HepG2 (cell line): Measurements from ENCODE around the gene KCNIP3. TPM values are rescaled to one million over a fixed set of nuclear protein-coding genes. Genes with fewer than 3 reads are reported as not detected.

ENCODE experiments used
- AGO1 ChIP-seq: fragments of 200-400 bp; formaldehyde crosslinking; IDR thresholded peaks from 2 replicates; pipeline ENCODE4 v1.6.1; 2017; ENCODE audit warnings: mild to moderate bottlenecking, low read depth, low read length, moderate library complexity; ENCODE audit not compliant: poor library complexity, severe bottlenecking
- ARNT2 ChIP-seq: sonication (generic); formaldehyde crosslinking; IDR thresholded peaks from 2 replicates; pipeline ENCODE4 v1.8.0; 2022; ENCODE audit warnings: mild to moderate bottlenecking, low read depth, missing genetic modification reagents, moderate library complexity
- CSRNP2 ChIP-seq: sonication (generic); formaldehyde crosslinking; conservative IDR thresholded peaks from 2 replicates; pipeline ENCODE4 v1.8.0; 2022; ENCODE audit warnings: low read depth, missing genetic modification reagents
- SAP130 ChIP-seq: IDR thresholded peaks from 2 replicates; pipeline ENCODE4 v1.6.1; 2016; ENCODE audit warnings: low read depth
- SMAD1 ChIP-seq: sonication (generic); formaldehyde crosslinking; IDR thresholded peaks from 2 replicates; pipeline ENCODE4 v1.4.0; 2020; ENCODE audit warnings: missing genetic modification reagents, low read depth, mild to moderate bottlenecking, borderline replicate concordance
- SP5 ChIP-seq: IDR thresholded peaks from 2 replicates; pipeline ENCODE4 v1.6.1; 2016; ENCODE audit warnings: low read depth, borderline replicate concordance
- U2AF2 ChIP-seq: fragments of 200-400 bp; formaldehyde crosslinking; IDR thresholded peaks from 2 replicates; pipeline ENCODE4 v1.6.1; 2017; ENCODE audit warnings: low read depth, mild to moderate bottlenecking, low read length
- ZFYVE20 ChIP-seq: sonication (generic); formaldehyde crosslinking; IDR thresholded peaks from 2 replicates; pipeline ENCODE4 v1.8.0; 2023; ENCODE audit warnings: low read depth, mild to moderate bottlenecking, moderate library complexity, missing genetic modification reagents, borderline replicate concordance
- ZNF430 ChIP-seq: sonication (generic); formaldehyde crosslinking; IDR thresholded peaks from 2 replicates; pipeline ENCODE4 v1.9.0; 2021; ENCODE audit warnings: mild to moderate bottlenecking, missing genetic modification reagents
- ZNF501 ChIP-seq: sonication (generic); formaldehyde crosslinking; IDR thresholded peaks from 2 replicates; pipeline ENCODE4 v1.5.1; 2020; ENCODE audit warnings: mild to moderate bottlenecking, moderate library complexity, missing genetic modification reagents
- ZNF784 ChIP-seq: sonication (generic); formaldehyde crosslinking; IDR thresholded peaks from 2 replicates; pipeline ENCODE4 v1.5.1; 2020; ENCODE audit warnings: missing genetic modification reagents, mild to moderate bottlenecking, borderline replicate concordance
- polyA plus RNA-seq, 8 experiments: library from polyadenylated mRNA; depleted of rRNA in 3 of 8; stranded (reverse) in 7 of 8; unstranded in 1 of 8; fragments of >200 nt; fragmentation: Illumina TruSeq in 4 of 8; extraction: Trizol in 4 of 8; gene quantifications; 2 replicates each; pipeline versions ENCODE4 v1.2.1 to v1.2.3, GENCODE V29; 2011 to 2016; ENCODE audit warnings: low read depth in 4 of 8, missing spikeins in 1 of 8, mixed read lengths in 1 of 8; ENCODE audit not compliant: insufficient read depth in 1 of 8
- total RNA-seq, 5 experiments: library from RNA; depleted of rRNA; stranded (reverse); fragments of >200 nt; fragmentation: Illumina TruSeq; extraction: Trizol; gene quantifications; 2 replicates each; pipeline ENCODE4 v1.2.3, GENCODE V29; 2016; ENCODE audit warnings: low read depth in 1 of 5
- TF ChIP-seq, protein P1 (sequence below): sonication (generic); formaldehyde crosslinking; IDR thresholded peaks from 2 replicates; pipeline ENCODE4 v1.8.1; 2023; ENCODE audit warnings: missing genetic modification reagents, inconsistent platforms, borderline replicate concordance
- TF ChIP-seq, protein P2 (sequence below): sonication (generic); formaldehyde crosslinking; IDR thresholded peaks from 2 replicates; pipeline ENCODE4 v1.5.1; 2020; ENCODE audit warnings: missing genetic modification reagents, mild to moderate bottlenecking, borderline replicate concordance
- TF ChIP-seq, protein P3 (sequence below): sonication (generic); formaldehyde crosslinking; IDR thresholded peaks from 2 replicates; pipeline ENCODE4 v1.4.0; 2020; ENCODE audit warnings: mild to moderate bottlenecking, missing genetic modification reagents, borderline replicate concordance

Gene KCNIP3
- total and polyA plus RNA-seq, 2 of the 13 experiments (the other 11 are each of a cell fraction or from before 2014, with no cell fraction given): not detected

GRCh38 chr2:95402370-95403203 is 105.4 kb downstream of the KCNIP3 start, which contains the start of gene FAHD2A (continued):
- TF ChIP-seq ZNF501 (CRISPR knock-in tag) (peak; percentile 87; the same call in 1 of the 2 replicates), SAP130 (CRISPR knock-in tag) (peak; percentile 93), SP5 (peak; percentile 38), CSRNP2 (no peak), ZNF430 (CRISPR knock-in tag) (peak; percentile 85), AGO1 (peak; percentile 20), ARNT2 (CRISPR knock-in tag) (peak; percentile 71), U2AF2 (no peak), ZFYVE20 (CRISPR knock-in tag) (peak; percentile 76; the same call in 1 of the 2 replicates), ZNF784 (CRISPR knock-in tag) (no peak), SMAD1 (CRISPR knock-in tag) (no peak)
- TF ChIP-seq, protein P1, sequence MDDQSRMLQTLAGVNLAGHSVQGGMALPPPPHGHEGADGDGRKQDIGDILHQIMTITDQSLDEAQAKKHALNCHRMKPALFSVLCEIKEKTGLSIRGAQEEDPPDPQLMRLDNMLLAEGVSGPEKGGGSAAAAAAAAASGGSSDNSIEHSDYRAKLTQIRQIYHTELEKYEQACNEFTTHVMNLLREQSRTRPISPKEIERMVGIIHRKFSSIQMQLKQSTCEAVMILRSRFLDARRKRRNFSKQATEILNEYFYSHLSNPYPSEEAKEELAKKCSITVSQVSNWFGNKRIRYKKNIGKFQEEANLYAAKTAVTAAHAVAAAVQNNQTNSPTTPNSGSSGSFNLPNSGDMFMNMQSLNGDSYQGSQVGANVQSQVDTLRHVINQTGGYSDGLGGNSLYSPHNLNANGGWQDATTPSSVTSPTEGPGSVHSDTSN: 0 out of 2 replicates have a peak, but pooled peaks have one; percentile 28
- TF ChIP-seq, protein P2, sequence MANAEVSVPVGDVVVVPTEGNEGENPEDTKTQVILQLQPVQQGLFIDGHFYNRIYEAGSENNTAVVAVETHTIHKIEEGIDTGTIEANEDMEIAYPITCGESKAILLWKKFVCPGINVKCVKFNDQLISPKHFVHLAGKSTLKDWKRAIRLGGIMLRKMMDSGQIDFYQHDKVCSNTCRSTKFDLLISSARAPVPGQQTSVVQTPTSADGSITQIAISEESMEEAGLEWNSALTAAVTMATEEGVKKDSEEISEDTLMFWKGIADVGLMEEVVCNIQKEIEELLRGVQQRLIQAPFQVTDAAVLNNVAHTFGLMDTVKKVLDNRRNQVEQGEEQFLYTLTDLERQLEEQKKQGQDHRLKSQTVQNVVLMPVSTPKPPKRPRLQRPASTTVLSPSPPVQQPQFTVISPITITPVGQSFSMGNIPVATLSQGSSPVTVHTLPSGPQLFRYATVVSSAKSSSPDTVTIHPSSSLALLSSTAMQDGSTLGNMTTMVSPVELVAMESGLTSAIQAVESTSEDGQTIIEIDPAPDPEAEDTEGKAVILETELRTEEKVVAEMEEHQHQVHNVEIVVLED (CRISPR knock-in tag): peak; percentile 70; the same call in 1 of the 2 replicates
- TF ChIP-seq, protein P3, sequence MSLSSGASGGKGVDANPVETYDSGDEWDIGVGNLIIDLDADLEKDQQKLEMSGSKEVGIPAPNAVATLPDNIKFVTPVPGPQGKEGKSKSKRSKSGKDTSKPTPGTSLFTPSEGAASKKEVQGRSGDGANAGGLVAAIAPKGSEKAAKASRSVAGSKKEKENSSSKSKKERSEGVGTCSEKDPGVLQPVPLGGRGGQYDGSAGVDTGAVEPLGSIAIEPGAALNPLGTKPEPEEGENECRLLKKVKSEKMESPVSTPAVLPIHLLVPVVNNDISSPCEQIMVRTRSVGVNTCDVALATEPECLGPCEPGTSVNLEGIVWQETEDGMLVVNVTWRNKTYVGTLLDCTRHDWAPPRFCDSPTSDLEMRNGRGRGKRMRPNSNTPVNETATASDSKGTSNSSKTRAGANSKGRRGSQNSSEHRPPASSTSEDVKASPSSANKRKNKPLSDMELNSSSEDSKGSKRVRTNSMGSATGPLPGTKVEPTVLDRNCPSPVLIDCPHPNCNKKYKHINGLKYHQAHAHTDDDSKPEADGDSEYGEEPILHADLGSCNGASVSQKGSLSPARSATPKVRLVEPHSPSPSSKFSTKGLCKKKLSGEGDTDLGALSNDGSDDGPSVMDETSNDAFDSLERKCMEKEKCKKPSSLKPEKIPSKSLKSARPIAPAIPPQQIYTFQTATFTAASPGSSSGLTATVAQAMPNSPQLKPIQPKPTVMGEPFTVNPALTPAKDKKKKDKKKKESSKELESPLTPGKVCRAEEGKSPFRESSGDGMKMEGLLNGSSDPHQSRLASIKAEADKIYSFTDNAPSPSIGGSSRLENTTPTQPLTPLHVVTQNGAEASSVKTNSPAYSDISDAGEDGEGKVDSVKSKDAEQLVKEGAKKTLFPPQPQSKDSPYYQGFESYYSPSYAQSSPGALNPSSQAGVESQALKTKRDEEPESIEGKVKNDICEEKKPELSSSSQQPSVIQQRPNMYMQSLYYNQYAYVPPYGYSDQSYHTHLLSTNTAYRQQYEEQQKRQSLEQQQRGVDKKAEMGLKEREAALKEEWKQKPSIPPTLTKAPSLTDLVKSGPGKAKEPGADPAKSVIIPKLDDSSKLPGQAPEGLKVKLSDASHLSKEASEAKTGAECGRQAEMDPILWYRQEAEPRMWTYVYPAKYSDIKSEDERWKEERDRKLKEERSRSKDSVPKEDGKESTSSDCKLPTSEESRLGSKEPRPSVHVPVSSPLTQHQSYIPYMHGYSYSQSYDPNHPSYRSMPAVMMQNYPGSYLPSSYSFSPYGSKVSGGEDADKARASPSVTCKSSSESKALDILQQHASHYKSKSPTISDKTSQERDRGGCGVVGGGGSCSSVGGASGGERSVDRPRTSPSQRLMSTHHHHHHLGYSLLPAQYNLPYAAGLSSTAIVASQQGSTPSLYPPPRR (CRISPR knock-in tag): 0 out of 2 replicates have a peak, but pooled peaks have one; percentile 45
